Transverse colon (tissue), 4 donors: ENCODE results near the gene CSTA. TPM values are rescaled to one million over a fixed set of nuclear protein-coding genes. Genes with fewer than 3 reads are reported as not detected.

Experiments used
- DNase-seq: peaks from one replicate; pipeline ENCODE4 v3.0.0-alpha.2; 2019
- H3K27ac ChIP-seq, 4 donors: fragments of 200-600 bp; sonication (generic); 2 replicates each; pipeline ENCODE4 v1.5.1; 2016 to 2018; ENCODE audit warnings: inconsistent platforms in 4 of 4
- H3K27me3 ChIP-seq: fragments of 200-600 bp; sonication (generic); 2 replicates; pipeline ENCODE4 v1.5.1; 2017; ENCODE audit warnings: inconsistent platforms
- H3K36me3 ChIP-seq, 4 donors: fragments of 200-600 bp; sonication (generic); 2 replicates each; pipeline ENCODE4 v1.5.1; 2017 to 2019; ENCODE audit warnings: inconsistent platforms in 4 of 4
- H3K4me1 ChIP-seq, 4 donors: fragments of 200-600 bp; sonication (generic); 2 replicates each; pipeline ENCODE4 v1.5.1; 2017 to 2020; ENCODE audit warnings: inconsistent platforms in 4 of 4
- H3K4me3 ChIP-seq, 4 donors: fragments of 200-600 bp; sonication (generic); 1 replicate in 1 of 4; 2 replicates in 3 of 4; pipeline versions ENCODE4 v1.5.1 to v1.6.1; 2017 to 2019; ENCODE audit warnings: inconsistent platforms in 4 of 4
- H3K9me3 ChIP-seq, 2 donors: fragments of 200-600 bp; sonication (generic); 2 replicates each; pipeline ENCODE4 v1.5.1; 2017 to 2019; ENCODE audit warnings: inconsistent platforms in 2 of 2
- EP300 ChIP-seq: sonication (generic); formaldehyde crosslinking; IDR thresholded peaks from one replicate; pipeline ENCODE4 v1.6.1; 2017; ENCODE audit warnings: antibody characterized with exemption, low read depth
- POLR2A ChIP-seq: fragments of 450-650 bp; IDR thresholded peaks from one replicate; pipeline ENCODE4 v1.6.1; 2016; ENCODE audit warnings: antibody characterized with exemption, mild to moderate bottlenecking, moderate library complexity
- POLR2AphosphoS5 ChIP-seq, 3 donors: sonication (generic); formaldehyde crosslinking; IDR thresholded peaks; one replicate each; pipeline ENCODE4 v1.6.1; 2016; ENCODE audit warnings: antibody characterized with exemption in 3 of 3
- WGBS, 2 donors: methylation state at CpG; one replicate each; pipeline ENCODE4 v1.1.5; 2018; ENCODE audit warnings: low coverage in 1 of 2; 5-methylcytosine and 5-hydroxymethylcytosine counted together
- in situ Hi-C, 4 donors: fragments of 200-750 bp; cut with MboI; loops; one replicate each; pipeline versions ENCODE4 v1.15.0 to v1.15.1; 2017; ENCODE audit warnings: low sequenced_read_pairs in 3 of 4, low pct_ligation_motif_present in 1 of 4, low pct_unique_long_range_greater_than_20kb in 1 of 4
- intact Hi-C: fragments of 100-400 bp; cut with DNase I; formaldehyde crosslinking; loops from one replicate; pipeline ENCODE4 v1.15.1; 2023; ENCODE audit warnings: low total_unique reads
- total RNA-seq, 4 donors: library from RNA; depleted of rRNA; stranded (reverse); fragments of >200 nt; gene quantifications; one replicate each; pipeline ENCODE4 v1.1.0, GENCODE V29; 2016
- TF ChIP-seq, protein P1 (sequence below), 5 experiments: fragments of 200-600 bp in 3 of 5; fragments of 450-650 bp in 2 of 5; sonication (generic) in 3 of 5; IDR thresholded peaks; 1 replicate in 2 of 5; 2 replicates in 3 of 5; pipeline ENCODE4 v1.5.1; 2016 to 2017; ENCODE audit warnings: antibody characterized with exemption in 5 of 5, inconsistent platforms in 3 of 5, mild to moderate bottlenecking in 2 of 5, moderate library complexity in 1 of 5

CSTA gene
- total RNA-seq, 4 donors from 2014 or later: 1.4 TPM; not detected in 3

DNA sequence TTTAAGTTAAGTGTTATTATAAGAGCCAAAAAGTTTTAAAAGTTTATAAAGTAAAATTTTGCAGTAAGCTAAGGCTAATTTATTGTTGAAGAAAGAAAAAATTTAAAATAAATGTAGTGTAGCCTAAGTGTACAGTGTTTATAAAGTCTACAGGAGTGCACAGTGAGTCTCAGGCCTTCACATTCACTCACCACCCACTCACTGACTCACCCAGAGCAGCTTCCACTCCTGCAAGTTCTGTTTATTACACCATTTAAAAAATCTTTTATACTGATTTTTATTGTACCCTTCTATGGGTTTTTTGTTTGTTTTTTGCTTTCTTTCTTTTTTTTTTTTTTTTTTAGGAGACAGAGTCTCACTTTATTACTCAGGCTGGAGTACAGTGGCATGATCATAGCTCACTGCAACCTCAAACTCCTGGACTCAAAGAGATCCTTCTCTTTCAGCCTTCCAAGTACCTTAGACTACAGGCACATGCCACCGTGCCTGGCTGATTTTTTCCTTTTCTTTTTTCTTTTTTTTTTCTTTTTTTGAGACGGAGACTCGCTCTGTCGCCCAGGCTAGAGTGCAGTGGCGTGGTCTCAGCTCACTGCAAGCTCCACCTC lies 25.9 kb downstream of the CSTA start:
- WGBS, 2 donors: 51 to 58% methylated on average over 5 of the region's 5 CpGs
- H3K27me3 ChIP-seq: no peaks in the 10 kb centered on the region
- no peak overlapping the region for H3K4me3 ChIP-seq
- no peaks in the 10 kb centered on the region for H3K36me3 ChIP-seq
- peaks cover 0 to 23% (median 12%) of the 10 kb centered on the region in 4 donors for H3K4me1 ChIP-seq
- DNase-seq: peak; percentile 46
- in situ Hi-C loops (no loop called here), intact Hi-C loops (no loop called here)
- peak overlapping the region; percentile 71 to 87 (median 78) for H3K27ac ChIP-seq
- H3K9me3 ChIP-seq: no peaks in the 10 kb centered on the region
- TF ChIP-seq POLR2AphosphoS5 (IDR thresholded peaks at IDR 0.05) (peak in 1 of 3 donors; percentile 10), POLR2A (no peak)

DNA sequence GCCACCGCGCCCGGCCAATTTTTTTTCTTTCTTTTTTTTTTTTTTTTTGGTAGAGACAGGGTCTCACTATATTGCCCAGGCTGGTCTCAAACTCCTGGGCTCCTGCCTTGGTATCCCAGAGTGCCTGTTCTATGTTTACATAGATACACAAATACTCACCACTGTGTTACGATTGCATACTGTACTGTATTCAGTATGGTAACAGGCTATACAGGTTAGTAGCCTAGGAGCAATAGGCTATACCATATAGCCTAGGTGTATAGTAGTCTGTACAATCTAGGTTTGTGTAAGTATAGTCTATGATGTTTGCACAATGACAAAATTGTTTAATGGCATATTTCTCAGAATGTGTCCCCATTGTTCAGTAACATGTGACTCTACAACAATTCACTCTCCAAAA lies 26.6 kb downstream of the CSTA start:
- Histone ChIP-seq H3K36me3 (no peaks in the 10 kb centered on the region), H3K27ac (peak overlapping the region; percentile 71 to 87 (median 78)), H3K9me3 (no peaks in the 10 kb centered on the region), H3K27me3 (no peaks in the 10 kb centered on the region), H3K4me3 (no peak overlapping the region), H3K4me1 (peaks cover 0 to 27% (median 13%) of the 10 kb centered on the region in 4 donors)
- intact Hi-C loops (no loop called here), in situ Hi-C loops (no loop called here)
- 63 to 78% methylated on average over 2 to 4 of the region's 4 CpGs for WGBS, 2 donors
- peak in 1 of 3 donors; percentile 9 for TF ChIP-seq POLR2AphosphoS5 (IDR thresholded peaks at IDR 0.05)
- TF ChIP-seq EP300: no peak
- TF ChIP-seq, protein P1, sequence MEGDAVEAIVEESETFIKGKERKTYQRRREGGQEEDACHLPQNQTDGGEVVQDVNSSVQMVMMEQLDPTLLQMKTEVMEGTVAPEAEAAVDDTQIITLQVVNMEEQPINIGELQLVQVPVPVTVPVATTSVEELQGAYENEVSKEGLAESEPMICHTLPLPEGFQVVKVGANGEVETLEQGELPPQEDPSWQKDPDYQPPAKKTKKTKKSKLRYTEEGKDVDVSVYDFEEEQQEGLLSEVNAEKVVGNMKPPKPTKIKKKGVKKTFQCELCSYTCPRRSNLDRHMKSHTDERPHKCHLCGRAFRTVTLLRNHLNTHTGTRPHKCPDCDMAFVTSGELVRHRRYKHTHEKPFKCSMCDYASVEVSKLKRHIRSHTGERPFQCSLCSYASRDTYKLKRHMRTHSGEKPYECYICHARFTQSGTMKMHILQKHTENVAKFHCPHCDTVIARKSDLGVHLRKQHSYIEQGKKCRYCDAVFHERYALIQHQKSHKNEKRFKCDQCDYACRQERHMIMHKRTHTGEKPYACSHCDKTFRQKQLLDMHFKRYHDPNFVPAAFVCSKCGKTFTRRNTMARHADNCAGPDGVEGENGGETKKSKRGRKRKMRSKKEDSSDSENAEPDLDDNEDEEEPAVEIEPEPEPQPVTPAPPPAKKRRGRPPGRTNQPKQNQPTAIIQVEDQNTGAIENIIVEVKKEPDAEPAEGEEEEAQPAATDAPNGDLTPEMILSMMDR (IDR thresholded peaks at IDR 0.05): no peak
- TF ChIP-seq POLR2A: no peak
- DNase-seq: no peak

GRCh38 chr3:122353215-122353614 lies 28.2 kb downstream of the CSTA start:
- H3K27ac ChIP-seq: no peak overlapping the region
- no peaks in the 10 kb centered on the region for H3K27me3 ChIP-seq
- no peaks in the 10 kb centered on the region for H3K9me3 ChIP-seq
- DNase-seq: no peak
- WGBS, 2 donors: 70% methylated on average over 2 of the region's 2 CpGs; no CpG with 5 or more reads in 1 of the 2 donors
- H3K4me1 ChIP-seq: peaks cover 0 to 28% (median 15%) of the 10 kb centered on the region in 4 donors
- in situ Hi-C loops: no loop called here
- H3K36me3 ChIP-seq: no peaks in the 10 kb centered on the region
- no peak overlapping the region for H3K4me3 ChIP-seq
- intact Hi-C loops: no loop called here
- TF ChIP-seq, protein P1 (IDR thresholded peaks at IDR 0.05): no peak

DNA sequence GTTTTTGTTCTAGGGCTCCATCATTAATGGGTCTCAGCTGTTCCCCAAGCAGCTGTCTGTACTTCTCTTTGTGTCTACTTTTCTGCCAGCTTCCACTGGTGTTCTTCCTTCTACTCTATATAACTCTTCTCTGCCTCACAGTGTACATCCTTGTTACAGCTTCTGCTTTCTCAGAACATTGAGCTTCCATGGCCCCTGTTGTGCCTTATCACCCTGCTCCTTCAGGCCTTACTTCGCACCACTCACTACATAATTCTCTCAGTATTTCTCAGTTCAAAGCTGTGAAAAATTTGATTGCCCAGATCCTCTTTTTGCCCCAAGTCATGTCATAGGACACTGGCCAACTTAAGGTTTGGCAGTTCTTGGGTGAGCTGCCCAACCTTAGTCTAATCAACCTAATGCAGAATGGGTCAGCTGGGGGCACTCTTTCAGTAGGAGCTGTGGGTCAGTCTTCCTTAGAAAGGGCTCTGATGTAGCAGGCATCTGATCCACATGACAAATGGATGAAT lies 28.9 kb downstream of the CSTA start:
- in situ Hi-C loops: no loop called here
- H3K27ac ChIP-seq: no peak overlapping the region
- 92% methylated on average over 1 of the region's 1 CpG; no CpG with 5 or more reads in 1 of the 2 donors for WGBS, 2 donors

More for the DNA sequence above, 28.9 kb downstream of the CSTA start:
- TF ChIP-seq, protein P1 (IDR thresholded peaks at IDR 0.05): no peak
- no peak for TF ChIP-seq POLR2AphosphoS5 (IDR thresholded peaks at IDR 0.05)
- TF ChIP-seq EP300: no peak
- no peak for TF ChIP-seq POLR2A
- Histone ChIP-seq H3K27me3 (no peaks in the 10 kb centered on the region), H3K4me1 (peaks cover 0 to 28% (median 15%) of the 10 kb centered on the region in 4 donors), H3K36me3 (no peaks in the 10 kb centered on the region), H3K9me3 (no peaks in the 10 kb centered on the region), H3K4me3 (no peak overlapping the region)
- intact Hi-C loops: no loop called here
- no peak for DNase-seq
